Colonic mucosa (tissue), 4 donors: ENCODE results near the gene CCDC50. TPM values are rescaled to one million over a fixed set of nuclear protein-coding genes. Genes with fewer than 3 reads are reported as not detected.

ENCODE experiments used
- DNase-seq: peaks from one replicate; pipeline ENCODE4 v3.0.0-alpha.2; 2020
- H3K27ac ChIP-seq: fragments of 200-600 bp; one replicate; pipeline ENCODE4 v1.8.0; 2021
- H3K27me3 ChIP-seq: fragments of 200-600 bp; one replicate; pipeline ENCODE4 v1.8.0; 2021
- H3K36me3 ChIP-seq: fragments of 200-600 bp; one replicate; pipeline ENCODE4 v1.8.0; 2021
- H3K4me1 ChIP-seq: fragments of 200-600 bp; one replicate; pipeline ENCODE4 v1.8.0; 2021; ENCODE audit warnings: mild to moderate bottlenecking
- H3K4me3 ChIP-seq: fragments of 200-600 bp; one replicate; pipeline ENCODE4 v1.8.0; 2021
- H3K9ac ChIP-seq, 2 donors: one replicate each; pipeline ENCODE4 v1.7.0; 2013; ENCODE audit warnings: control low read depth in 2 of 2, low read depth in 2 of 2, low read length in 2 of 2
- H3K9me3 ChIP-seq: fragments of 200-600 bp; one replicate; pipeline ENCODE4 v1.8.0; 2021
- intact Hi-C: fragments of 100-400 bp; cut with DNase I; formaldehyde crosslinking; loops from one replicate; pipeline ENCODE4 v1.14.1; 2022
- total RNA-seq, 2 donors: library from RNA; stranded (reverse); fragmentation: NEBNext Ultra II Directional in 1 of 2; extraction: Animal tissue kit (Norgen Biotek cat#: 25700) in 1 of 2; gene quantifications; one replicate each; pipeline ENCODE4 v1.2.1, GENCODE V29; 2021
- TF ChIP-seq, protein P1 (sequence below): fragments of 200-600 bp; IDR thresholded peaks from one replicate; pipeline ENCODE4 v1.8.0; 2022; ENCODE audit warnings: antibody characterized with exemption, mild to moderate bottlenecking
- donor health status: healthy.
- donor health status: DM: no; HTN: no; CAD: no.
- donor health status: DM: no; HTN: no; CAD: no.

Gene CCDC50
- total RNA-seq, 2 donors from 2014 or later: 33.4 to 53.3 TPM

DNA sequence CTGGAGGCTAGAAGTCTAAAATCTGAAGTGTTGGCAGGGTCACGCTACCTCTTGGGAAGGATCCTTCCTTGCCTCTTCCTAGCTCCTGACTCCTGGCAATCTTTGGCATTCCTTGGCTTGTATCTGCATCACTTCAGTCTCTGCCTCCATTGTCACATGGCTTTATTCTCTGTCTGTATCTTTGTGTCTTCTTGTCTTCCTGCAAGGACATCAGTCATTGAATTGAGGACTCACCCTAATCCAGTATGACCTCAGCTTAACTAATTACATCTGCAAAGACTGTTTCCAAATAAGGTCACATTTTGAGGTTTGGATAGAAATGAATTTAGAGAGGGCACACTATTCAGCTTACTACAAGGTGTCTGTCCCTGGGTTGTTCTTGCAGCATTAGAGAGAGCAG is 32.3 kb downstream of the CCDC50 start:
- H3K9ac ChIP-seq: no peak overlapping the region
- intact Hi-C loops: no loop called here
- peaks cover 7% of the 10 kb centered on the region for H3K36me3 ChIP-seq
- H3K4me1 ChIP-seq: no peaks in the 10 kb centered on the region
- no peak for DNase-seq
- H3K9me3 ChIP-seq: no peaks in the 10 kb centered on the region
- no peaks in the 10 kb centered on the region for H3K27me3 ChIP-seq
- no peak overlapping the region for H3K27ac ChIP-seq
- H3K4me3 ChIP-seq: no peak overlapping the region
- TF ChIP-seq, protein P1, sequence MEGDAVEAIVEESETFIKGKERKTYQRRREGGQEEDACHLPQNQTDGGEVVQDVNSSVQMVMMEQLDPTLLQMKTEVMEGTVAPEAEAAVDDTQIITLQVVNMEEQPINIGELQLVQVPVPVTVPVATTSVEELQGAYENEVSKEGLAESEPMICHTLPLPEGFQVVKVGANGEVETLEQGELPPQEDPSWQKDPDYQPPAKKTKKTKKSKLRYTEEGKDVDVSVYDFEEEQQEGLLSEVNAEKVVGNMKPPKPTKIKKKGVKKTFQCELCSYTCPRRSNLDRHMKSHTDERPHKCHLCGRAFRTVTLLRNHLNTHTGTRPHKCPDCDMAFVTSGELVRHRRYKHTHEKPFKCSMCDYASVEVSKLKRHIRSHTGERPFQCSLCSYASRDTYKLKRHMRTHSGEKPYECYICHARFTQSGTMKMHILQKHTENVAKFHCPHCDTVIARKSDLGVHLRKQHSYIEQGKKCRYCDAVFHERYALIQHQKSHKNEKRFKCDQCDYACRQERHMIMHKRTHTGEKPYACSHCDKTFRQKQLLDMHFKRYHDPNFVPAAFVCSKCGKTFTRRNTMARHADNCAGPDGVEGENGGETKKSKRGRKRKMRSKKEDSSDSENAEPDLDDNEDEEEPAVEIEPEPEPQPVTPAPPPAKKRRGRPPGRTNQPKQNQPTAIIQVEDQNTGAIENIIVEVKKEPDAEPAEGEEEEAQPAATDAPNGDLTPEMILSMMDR: no peak

DNA sequence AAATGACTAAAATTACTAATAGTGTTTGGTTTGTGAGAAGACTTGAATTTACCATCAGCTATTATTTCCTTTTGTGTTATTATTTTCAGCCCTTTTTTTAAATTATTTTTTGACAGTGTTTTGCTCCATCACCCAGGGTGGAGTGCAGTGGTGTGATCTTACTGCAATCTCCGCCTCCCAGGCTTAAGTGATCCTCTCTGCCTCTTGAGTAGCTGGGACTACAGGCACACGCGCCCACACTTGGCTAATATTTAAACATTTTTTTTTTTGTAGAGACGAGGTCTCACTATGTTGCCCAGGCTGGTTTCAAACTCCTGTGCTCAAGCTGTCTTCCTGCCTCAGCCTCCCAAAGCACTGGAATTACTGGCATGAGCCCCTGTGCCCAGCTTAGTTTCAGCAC is 32.8 kb downstream of the CCDC50 start:
- Histone ChIP-seq H3K9ac (no peak overlapping the region), H3K4me1 (no peaks in the 10 kb centered on the region), H3K27me3 (no peaks in the 10 kb centered on the region), H3K9me3 (no peaks in the 10 kb centered on the region), H3K4me3 (no peak overlapping the region), H3K27ac (no peak overlapping the region), H3K36me3 (peaks cover 7% of the 10 kb centered on the region)
- no peak for DNase-seq
- intact Hi-C loops: no loop called here
- TF ChIP-seq, protein P1: no peak

DNA sequence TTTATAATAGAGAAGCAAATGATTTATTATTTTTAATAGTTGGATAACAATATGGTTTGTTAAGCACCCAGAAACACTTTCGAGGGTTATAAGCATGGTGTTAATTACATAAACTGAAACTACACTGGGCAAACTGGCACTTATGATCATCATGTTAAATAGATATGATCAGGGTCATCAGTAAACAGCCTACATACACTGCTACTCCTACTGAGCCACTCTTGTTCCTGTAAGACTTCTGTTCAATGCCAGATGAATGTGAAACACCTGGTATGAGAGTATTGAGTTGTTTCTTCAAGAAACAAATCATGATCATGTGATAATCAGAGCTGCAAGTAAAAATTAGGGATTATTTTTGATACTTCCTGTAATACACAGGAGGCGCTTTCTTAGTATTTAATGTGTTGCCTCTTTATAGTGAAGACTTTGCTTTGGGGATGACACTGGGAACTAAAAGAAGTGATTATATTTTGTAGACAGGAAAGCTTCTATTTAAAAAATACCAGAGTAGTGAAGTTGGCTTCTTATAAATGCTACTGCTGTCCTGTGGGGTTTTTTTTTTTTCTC is 33.4 kb downstream of the CCDC50 start:
- Histone ChIP-seq H3K9me3 (no peaks in the 10 kb centered on the region), H3K27ac (no peak overlapping the region), H3K27me3 (no peaks in the 10 kb centered on the region), H3K36me3 (peaks cover 7% of the 10 kb centered on the region), H3K4me1 (no peaks in the 10 kb centered on the region), H3K4me3 (no peak overlapping the region), H3K9ac (no peak overlapping the region)
- TF ChIP-seq, protein P1: no peak
- no peak for DNase-seq
- intact Hi-C loops: no loop called here

DNA sequence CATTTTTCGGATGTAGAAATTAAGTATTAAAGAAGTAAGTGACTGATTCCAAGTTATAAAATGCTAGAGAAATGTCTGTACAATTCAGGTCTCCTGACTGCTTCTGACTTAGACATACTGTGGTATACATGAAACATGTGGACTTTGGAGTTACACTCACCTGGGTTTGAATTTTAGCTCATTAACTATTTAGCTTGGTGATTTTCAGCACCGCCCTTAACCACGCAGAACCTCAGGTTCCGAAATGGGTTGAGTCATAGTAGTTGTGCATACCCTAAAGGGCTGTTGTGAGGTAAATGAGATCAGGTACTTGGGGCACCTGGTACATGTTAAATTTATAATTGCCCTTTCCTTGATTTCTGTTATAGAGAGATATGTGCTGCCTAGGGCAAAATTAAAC is 34.0 kb downstream of the CCDC50 start:
- intact Hi-C loops: no loop called here
- H3K27ac ChIP-seq: no peak overlapping the region
- H3K36me3 ChIP-seq: peaks cover 7% of the 10 kb centered on the region
- TF ChIP-seq, protein P1: no peak
- no peak overlapping the region for H3K4me3 ChIP-seq
- no peak overlapping the region for H3K9ac ChIP-seq
- no peaks in the 10 kb centered on the region for H3K4me1 ChIP-seq
- no peaks in the 10 kb centered on the region for H3K9me3 ChIP-seq
- H3K27me3 ChIP-seq: no peaks in the 10 kb centered on the region
- DNase-seq: no peak

DNA sequence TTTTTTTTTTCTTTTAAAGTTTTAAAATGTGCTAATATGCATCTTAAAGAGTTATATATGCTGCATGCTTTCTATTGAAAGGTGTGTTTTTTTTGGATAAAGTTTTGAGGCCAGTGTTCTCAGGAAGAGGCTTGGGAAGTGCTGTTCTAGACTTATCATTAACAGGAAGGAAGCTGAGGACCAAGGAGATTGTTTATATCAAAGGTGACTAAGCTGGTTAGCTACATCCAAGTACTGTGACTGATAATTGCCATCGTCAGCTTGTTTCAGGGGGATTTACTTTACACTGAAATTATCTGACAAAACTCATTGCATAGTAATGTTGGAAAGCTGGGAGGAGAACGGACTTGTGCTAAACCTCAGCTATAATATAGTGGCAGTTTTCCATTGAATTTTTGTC is 37.5 kb downstream of the CCDC50 start:
- no peaks in the 10 kb centered on the region for H3K4me1 ChIP-seq
- H3K9ac ChIP-seq: no peak overlapping the region
- no peak for DNase-seq
- intact Hi-C loops: no loop called here
- no peaks in the 10 kb centered on the region for H3K9me3 ChIP-seq
- H3K4me3 ChIP-seq: no peak overlapping the region
- H3K27me3 ChIP-seq: no peaks in the 10 kb centered on the region
- H3K27ac ChIP-seq: no peak overlapping the region
- H3K36me3 ChIP-seq: peaks cover 7% of the 10 kb centered on the region
- TF ChIP-seq, protein P1: no peak
